Stomach (tissue), 4 donors: ENCODE measurements around the gene GGTA1.

ENCODE experiments used
- EP300 ChIP-seq: sonication (generic); formaldehyde crosslinking; IDR thresholded peaks from one replicate; pipeline ENCODE4 v1.6.1; 2017; ENCODE audit warnings: antibody characterized with exemption
- POLR2AphosphoS5 ChIP-seq, 3 donors: sonication (generic); formaldehyde crosslinking; IDR thresholded peaks; one replicate each; pipeline ENCODE4 v1.6.1; 2016; ENCODE audit warnings: antibody characterized with exemption in 3 of 3
- TF ChIP-seq, protein P1 (sequence below), 7 experiments: fragments of 450-650 bp in 4 of 7; fragments of 200-600 bp in 3 of 7; sonication (generic) in 3 of 7; IDR thresholded peaks; one replicate each; pipeline ENCODE4 v1.5.1; 2016 to 2019; ENCODE audit warnings: antibody characterized with exemption in 7 of 7, control low read depth in 2 of 7, mild to moderate bottlenecking in 1 of 7

DNA sequence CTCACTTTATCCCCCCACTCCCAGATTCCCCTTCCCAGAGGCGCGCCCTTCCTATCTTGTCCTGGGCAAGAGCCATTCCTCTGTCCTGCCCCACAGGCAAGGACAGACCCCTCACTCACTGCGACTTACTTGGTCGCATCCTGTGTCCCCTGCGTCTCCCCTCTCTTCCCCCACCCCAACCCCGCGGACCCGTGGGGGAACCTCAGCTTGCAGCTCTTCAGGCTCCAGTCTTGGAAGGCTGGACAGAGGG is 542 bp downstream of the GGTA1 start:
- TF ChIP-seq EP300 (no peak), POLR2AphosphoS5 (IDR thresholded peaks at IDR 0.05) (no peak)
- TF ChIP-seq, protein P1, sequence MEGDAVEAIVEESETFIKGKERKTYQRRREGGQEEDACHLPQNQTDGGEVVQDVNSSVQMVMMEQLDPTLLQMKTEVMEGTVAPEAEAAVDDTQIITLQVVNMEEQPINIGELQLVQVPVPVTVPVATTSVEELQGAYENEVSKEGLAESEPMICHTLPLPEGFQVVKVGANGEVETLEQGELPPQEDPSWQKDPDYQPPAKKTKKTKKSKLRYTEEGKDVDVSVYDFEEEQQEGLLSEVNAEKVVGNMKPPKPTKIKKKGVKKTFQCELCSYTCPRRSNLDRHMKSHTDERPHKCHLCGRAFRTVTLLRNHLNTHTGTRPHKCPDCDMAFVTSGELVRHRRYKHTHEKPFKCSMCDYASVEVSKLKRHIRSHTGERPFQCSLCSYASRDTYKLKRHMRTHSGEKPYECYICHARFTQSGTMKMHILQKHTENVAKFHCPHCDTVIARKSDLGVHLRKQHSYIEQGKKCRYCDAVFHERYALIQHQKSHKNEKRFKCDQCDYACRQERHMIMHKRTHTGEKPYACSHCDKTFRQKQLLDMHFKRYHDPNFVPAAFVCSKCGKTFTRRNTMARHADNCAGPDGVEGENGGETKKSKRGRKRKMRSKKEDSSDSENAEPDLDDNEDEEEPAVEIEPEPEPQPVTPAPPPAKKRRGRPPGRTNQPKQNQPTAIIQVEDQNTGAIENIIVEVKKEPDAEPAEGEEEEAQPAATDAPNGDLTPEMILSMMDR (IDR thresholded peaks at IDR 0.05), result no peak
